ENCODE data around the gene ZNF750. TPM values are rescaled to one million over a fixed set of nuclear protein-coding genes. Genes with fewer than 3 reads are reported as not detected.

Gene ZNF750
- total and polyA plus RNA-seq, 2 donors (not counting 3 experiments of a cell fraction or from before 2014, with no cell fraction given) = 0.15 to 0.80 TPM

- CTCF ChIA-PET = interaction anchor here (0.7 to 1.5 kb wide), 3 partner anchors 8 to 25 kb away, joined by 3 to 5 read pairs (median 3); no protein-coding TSS in a partner anchor
- H3K9me1 ChIP-seq (replicated peaks; ENCODE audit: control insufficient read depth, extremely low read depth, insufficient read depth, low read length) = no peaks in the 10 kb centered on the region
- intact Hi-C loops (cut with micrococcal nuclease) (loop anchor here (1.0 kb wide), 1 partner anchor 38 kb away; no protein-coding TSS in a partner anchor), dilution Hi-C loops (cut with MboI; ENCODE audit: extremely low pct_ligation_motif_present, low sequenced_read_pairs) (no loop called here)
- DNase-seq (ENCODE audit: low read depth, low spot score) (peak; percentile 46), FAIRE-seq (peak; percentile 31)
- H3K9me3 ChIP-seq (replicated peaks; ENCODE audit: control insufficient read depth, insufficient read depth, low read length) = no peaks in the 10 kb centered on the region
- peaks cover 0 to 2% of the 10 kb centered on the region in 2 experiments for H3K36me3 ChIP-seq (ENCODE audit: control insufficient read depth in 2 of 2, extremely low read depth in 1 of 2, insufficient read depth in 2 of 2, low read length in 2 of 2)
- peak overlapping the region; percentile 46 for H3K27ac ChIP-seq (ENCODE audit: insufficient read depth, low read depth, low read length)
- POLR2A ChIA-PET = no interaction called here
- no peaks in the 10 kb centered on the region for H4K20me1 ChIP-seq (replicated peaks; ENCODE audit: control insufficient read depth, extremely low read depth, insufficient read depth, low read length)
- no peak overlapping the region for H2AFZ ChIP-seq (ENCODE audit: low read depth, low read length)
- no peaks in the 10 kb centered on the region for H3K27me3 ChIP-seq (ENCODE audit: control insufficient read depth in 2 of 2, insufficient read depth in 2 of 2, low read length in 2 of 2)
- no peak overlapping the region for H3K4me3 ChIP-seq (replicated peaks in 1 of 3; ENCODE audit: insufficient read depth in 1 of 3, low read depth in 1 of 3, low read length in 3 of 3)
- no peaks in the 10 kb centered on the region for H3K79me2 ChIP-seq (ENCODE audit: control insufficient read depth, insufficient read depth, low read length)
- H3K4me1 ChIP-seq (ENCODE audit: control insufficient read depth, extremely low read depth, insufficient read depth, low read length) = peaks cover 7% of the 10 kb centered on the region
- H3K4me2 ChIP-seq (ENCODE audit: insufficient read depth, low read length) = no peak overlapping the region
- BruUV-seq (replicated peaks) = no TSS peak
- TF ChIP-seq MAX (IDR thresholded peaks at IDR 0.05; ENCODE audit: insufficient read depth, insufficient read length) (no peak), CTCF (IDR thresholded peaks at IDR 0.05; ENCODE audit: extremely low read depth in 1 of 2, insufficient read depth in 1 of 2, low read depth in 1 of 2, low read length in 2 of 2) (no peak), POLR2A (IDR thresholded peaks at IDR 0.05; ENCODE audit: low read depth, low read length) (no peak)
- H3K9ac ChIP-seq (replicated peaks; ENCODE audit: extremely low read depth, insufficient read depth, low read length) = no peak overlapping the region
These were observed 32.7 kb downstream of the ZNF750 start for GRCh38 chr17:82807101-82807500.

- Histone ChIP-seq H4K20me1 (replicated peaks; ENCODE audit: control insufficient read depth, extremely low read depth, insufficient read depth, low read length) (no peaks in the 10 kb centered on the region), H3K36me3 (ENCODE audit: control insufficient read depth in 2 of 2, extremely low read depth in 1 of 2, insufficient read depth in 2 of 2, low read length in 2 of 2) (no peaks in the 10 kb centered on the region), H3K9me3 (replicated peaks; ENCODE audit: control insufficient read depth, insufficient read depth, low read length) (no peaks in the 10 kb centered on the region), H3K4me2 (ENCODE audit: insufficient read depth, low read length) (no peak overlapping the region), H2AFZ (ENCODE audit: low read depth, low read length) (no peak overlapping the region), H3K79me2 (ENCODE audit: control insufficient read depth, insufficient read depth, low read length) (no peaks in the 10 kb centered on the region), H3K9ac (replicated peaks; ENCODE audit: extremely low read depth, insufficient read depth, low read length) (no peak overlapping the region), H3K9me1 (replicated peaks; ENCODE audit: control insufficient read depth, extremely low read depth, insufficient read depth, low read length) (no peaks in the 10 kb centered on the region), H3K27ac (ENCODE audit: insufficient read depth, low read depth, low read length) (peak overlapping the region; percentile 46), H3K27me3 (ENCODE audit: control insufficient read depth in 2 of 2, insufficient read depth in 2 of 2, low read length in 2 of 2) (no peaks in the 10 kb centered on the region), H3K4me1 (ENCODE audit: control insufficient read depth, extremely low read depth, insufficient read depth, low read length) (peaks cover 7% of the 10 kb centered on the region), H3K4me3 (replicated peaks in 1 of 3; ENCODE audit: insufficient read depth in 1 of 3, low read depth in 1 of 3, low read length in 3 of 3) (no peak overlapping the region)
- BruUV-seq (replicated peaks) = no TSS peak
- FAIRE-seq = no peak
- ChIA-PET CTCF (interaction anchor here (1.5 to 3.6 kb wide), 2 partner anchors 25 kb away, joined by 5 to 13 read pairs; no protein-coding TSS in a partner anchor), POLR2A (interaction anchor here (0.5 kb wide), 1 partner anchor 90 kb away, joined by 3 read pairs; the partner anchor contains the start of gene FN3KRP)
- dilution Hi-C loops (cut with MboI; ENCODE audit: extremely low pct_ligation_motif_present, low sequenced_read_pairs) = no loop called here
- intact Hi-C loops (cut with micrococcal nuclease) = loop anchor here (1.0 kb wide), 1 partner anchor 39 kb away; no protein-coding TSS in a partner anchor
- DNase-seq (ENCODE audit: low read depth, low spot score) = no peak
- no peak for TF ChIP-seq JUN (IDR thresholded peaks at IDR 0.05; ENCODE audit: borderline replicate concordance, insufficient read depth, insufficient read length, low read depth)
- TF ChIP-seq MAX (IDR thresholded peaks at IDR 0.05; ENCODE audit: insufficient read depth, insufficient read length) = no peak
- no peak for TF ChIP-seq POLR2A (IDR thresholded peaks at IDR 0.05; ENCODE audit: low read depth, low read length)
- no peak for TF ChIP-seq MYC (IDR thresholded peaks at IDR 0.05; ENCODE audit: low read depth, low read length)
- TF ChIP-seq EZH2 (IDR thresholded peaks at IDR 0.05; ENCODE audit: borderline replicate concordance, low read depth, low read length, severe bottlenecking) = no peak
- no peak for TF ChIP-seq CTCF (IDR thresholded peaks at IDR 0.05; ENCODE audit: extremely low read depth in 1 of 2, insufficient read depth in 1 of 2, low read depth in 1 of 2, low read length in 2 of 2)
- no peak for TF ChIP-seq GATA2 (IDR thresholded peaks at IDR 0.05; ENCODE audit: insufficient read depth, insufficient read length, low read depth, low read length)
- TF ChIP-seq FOS (IDR thresholded peaks at IDR 0.05; ENCODE audit: borderline replicate concordance, insufficient read depth, low read length) = no peak
- TF ChIP-seq POLR2AphosphoS5 (IDR thresholded peaks at IDR 0.05; ENCODE audit: insufficient read depth, low read depth, low read length) = no peak
These were observed 33.2 kb downstream of the ZNF750 start for GRCh38 chr17:82806645-82807044.
